ENCODE data around the gene MRPL55. TPM values are rescaled to one million over a fixed set of nuclear protein-coding genes. Genes with fewer than 3 reads are reported as not detected.

MRPL55 gene
- total RNA-seq, 1 donor from 2014 or later = 130 TPM

DNA sequence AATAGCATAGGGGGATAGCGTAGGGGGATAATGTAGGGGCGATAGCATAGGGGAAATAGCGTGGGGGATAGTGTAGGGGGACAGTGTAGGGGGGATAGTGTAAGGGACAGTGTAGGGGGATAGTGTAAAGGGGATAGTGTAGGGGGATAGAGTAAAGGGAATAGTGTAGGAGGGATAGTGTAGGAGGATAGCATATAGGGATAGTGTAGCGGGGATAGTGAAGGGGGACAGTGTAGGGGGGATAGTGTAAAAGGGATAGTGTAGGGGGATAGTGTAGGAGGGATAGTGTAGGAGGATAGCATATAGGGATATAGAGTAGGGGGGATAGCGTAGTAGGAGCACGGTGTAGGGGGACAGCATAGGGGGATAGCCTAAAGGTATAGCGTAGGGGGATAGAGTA lies 40.7 kb downstream of the MRPL55 start:
- H3K4me3 ChIP-seq (ENCODE audit: low read depth, low read length) = no peak overlapping the region
- DNase-seq (ENCODE audit: low read depth) = no peak
- TF ChIP-seq, protein P1, sequence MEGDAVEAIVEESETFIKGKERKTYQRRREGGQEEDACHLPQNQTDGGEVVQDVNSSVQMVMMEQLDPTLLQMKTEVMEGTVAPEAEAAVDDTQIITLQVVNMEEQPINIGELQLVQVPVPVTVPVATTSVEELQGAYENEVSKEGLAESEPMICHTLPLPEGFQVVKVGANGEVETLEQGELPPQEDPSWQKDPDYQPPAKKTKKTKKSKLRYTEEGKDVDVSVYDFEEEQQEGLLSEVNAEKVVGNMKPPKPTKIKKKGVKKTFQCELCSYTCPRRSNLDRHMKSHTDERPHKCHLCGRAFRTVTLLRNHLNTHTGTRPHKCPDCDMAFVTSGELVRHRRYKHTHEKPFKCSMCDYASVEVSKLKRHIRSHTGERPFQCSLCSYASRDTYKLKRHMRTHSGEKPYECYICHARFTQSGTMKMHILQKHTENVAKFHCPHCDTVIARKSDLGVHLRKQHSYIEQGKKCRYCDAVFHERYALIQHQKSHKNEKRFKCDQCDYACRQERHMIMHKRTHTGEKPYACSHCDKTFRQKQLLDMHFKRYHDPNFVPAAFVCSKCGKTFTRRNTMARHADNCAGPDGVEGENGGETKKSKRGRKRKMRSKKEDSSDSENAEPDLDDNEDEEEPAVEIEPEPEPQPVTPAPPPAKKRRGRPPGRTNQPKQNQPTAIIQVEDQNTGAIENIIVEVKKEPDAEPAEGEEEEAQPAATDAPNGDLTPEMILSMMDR (conservative IDR thresholded peaks at IDR 0.05; ENCODE audit: low read depth, low read length) = no peak

DNA sequence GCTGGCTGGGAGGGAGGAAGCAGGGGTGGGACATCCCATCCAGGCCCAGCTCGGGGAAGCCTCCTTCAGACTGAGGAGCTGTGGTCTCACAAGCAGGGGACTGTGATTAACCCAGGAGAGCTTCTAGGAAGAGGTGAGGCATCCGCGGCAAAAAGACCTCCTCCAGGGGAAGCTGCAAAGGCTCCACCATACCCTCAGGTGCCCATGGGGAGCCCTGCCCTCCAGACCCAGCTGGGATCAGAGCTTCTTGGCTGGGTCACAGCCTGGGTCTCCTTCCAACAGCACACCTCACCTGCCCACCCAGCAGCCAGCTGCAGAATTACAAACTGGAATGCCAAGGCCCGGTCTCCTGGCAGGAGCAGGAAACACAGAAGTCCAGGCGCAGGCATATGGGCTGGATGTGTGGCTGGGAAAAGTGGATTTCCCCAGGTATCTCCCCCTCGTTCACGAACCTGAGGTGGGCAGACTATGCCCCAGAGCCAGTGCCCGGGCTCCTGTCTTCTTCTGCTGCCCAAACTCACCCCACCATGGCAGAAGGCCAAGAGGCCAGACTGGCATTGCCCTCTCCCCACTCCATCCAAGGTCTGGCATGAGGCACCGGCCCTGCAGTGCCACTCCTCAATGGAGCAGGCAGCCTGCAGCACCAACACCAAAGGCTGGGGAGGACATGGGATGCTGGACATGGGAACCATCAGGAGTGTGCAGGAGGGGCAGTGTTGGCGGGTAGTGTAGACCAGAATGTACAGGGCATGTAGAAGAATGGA lies 42.0 kb downstream of the MRPL55 start:
- TF ChIP-seq, protein P1 (conservative IDR thresholded peaks at IDR 0.05; ENCODE audit: low read depth, low read length) = no peak
- H3K4me3 ChIP-seq (ENCODE audit: low read depth, low read length) = no peak overlapping the region
- DNase-seq (ENCODE audit: low read depth) = no peak

DNA sequence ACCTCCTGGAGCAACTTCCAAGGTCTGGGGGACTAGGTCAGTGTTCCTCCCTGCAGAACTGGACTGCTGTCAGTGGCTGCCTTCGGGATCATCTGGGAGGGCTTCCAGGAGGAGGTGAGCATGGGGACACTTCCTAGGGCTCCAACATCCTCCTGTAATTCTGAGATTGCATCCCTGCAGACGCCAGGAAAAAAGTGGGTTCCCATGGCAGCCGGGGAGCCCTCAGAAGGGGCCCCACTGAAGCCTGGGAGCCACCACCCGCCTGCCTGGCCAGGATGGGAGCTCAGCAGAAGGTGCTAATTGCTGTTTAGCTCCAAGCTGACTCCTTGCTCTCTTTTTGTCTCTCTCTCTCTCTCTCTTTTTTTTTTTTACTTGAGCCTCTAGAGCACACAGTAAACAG lies 42.7 kb downstream of the MRPL55 start:
- no peak for DNase-seq (ENCODE audit: low read depth)
- TF ChIP-seq, protein P1 (conservative IDR thresholded peaks at IDR 0.05; ENCODE audit: low read depth, low read length) = no peak
- H3K4me3 ChIP-seq (ENCODE audit: low read depth, low read length) = no peak overlapping the region

DNA sequence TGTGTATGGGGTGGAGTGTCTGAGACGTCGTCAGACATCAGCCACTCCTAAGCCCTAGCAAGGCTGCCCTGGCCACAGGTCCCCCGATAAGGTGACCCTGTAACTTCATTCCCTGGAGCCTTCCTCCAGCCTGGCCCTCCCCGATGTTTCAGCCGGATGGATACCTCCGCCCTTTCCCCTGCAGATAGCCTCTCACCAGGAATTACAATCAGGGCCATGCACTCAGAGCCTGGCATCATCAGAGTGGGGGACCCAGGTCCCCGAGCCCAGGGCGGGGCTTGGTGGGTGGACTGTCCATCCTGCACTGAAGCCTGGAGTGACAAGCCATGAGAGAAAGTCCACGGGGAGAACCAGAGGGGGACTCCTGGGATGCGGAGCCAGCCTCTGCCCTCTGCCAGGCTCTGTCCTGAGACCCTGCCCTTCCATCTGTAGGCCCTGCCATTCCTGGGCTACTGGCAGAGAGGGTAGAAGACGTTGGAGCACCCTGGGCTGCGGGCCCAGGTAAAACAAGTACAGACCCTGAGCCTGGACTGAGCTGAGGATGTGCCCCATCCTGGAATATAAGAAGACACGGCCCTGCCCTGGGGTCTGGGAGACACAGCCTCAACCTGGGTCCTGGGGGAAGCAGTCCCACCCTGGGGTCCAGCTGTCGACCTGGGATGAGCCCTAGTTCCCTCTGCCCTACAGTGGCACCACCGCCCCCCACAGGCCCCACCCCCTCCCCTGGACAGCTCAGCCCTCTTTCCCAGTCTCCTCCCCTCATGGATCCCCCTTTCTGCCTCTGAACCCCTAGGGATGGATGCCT lies 43.4 kb downstream of the MRPL55 start:
- no peak for DNase-seq (ENCODE audit: low read depth)
- TF ChIP-seq, protein P1 (conservative IDR thresholded peaks at IDR 0.05; ENCODE audit: low read depth, low read length) = no peak
- no peak overlapping the region for H3K4me3 ChIP-seq (ENCODE audit: low read depth, low read length)

DNA sequence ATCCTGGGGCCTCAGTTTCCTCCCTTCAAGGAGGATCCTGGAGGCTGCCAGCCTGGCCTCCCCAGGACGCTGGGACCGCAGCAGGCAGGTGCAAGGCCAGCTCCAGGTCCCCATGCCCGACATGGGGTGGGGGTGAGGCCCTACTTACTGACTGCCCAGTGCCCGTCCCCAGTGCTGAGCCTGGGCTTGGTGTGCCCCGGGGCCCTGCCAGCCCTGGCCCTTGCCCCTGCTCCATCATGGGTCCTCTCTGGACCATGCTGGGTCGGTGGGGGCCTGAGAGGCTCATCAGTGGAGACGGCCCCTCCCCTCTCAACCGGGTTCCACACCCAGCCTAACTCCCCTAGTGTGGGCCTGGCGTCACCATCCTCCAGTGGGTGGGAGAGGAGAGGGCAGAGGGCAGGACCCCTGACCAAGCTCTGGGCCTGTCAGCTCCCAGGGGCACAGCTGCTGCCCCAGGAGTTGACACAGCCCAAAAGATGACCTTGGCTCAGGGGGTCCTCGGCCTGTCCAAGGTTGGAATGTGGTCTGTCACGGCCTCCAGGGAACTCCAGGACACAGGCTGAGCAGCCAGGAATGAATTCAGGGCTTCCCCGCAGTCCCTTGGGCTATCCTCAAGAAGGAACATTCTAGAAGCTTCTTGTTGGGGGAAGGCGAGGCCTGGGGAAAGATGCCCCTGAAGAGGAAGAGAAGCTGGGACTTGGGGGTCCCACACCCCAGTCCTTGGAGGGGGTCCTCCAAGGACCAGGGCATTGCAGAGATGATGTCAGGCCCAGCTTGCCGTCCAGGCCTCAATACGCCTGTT lies 44.2 kb downstream of the MRPL55 start:
- TF ChIP-seq, protein P1 (conservative IDR thresholded peaks at IDR 0.05; ENCODE audit: low read depth, low read length) = no peak
- no peak for DNase-seq (ENCODE audit: low read depth)
- no peak overlapping the region for H3K4me3 ChIP-seq (ENCODE audit: low read depth, low read length)

DNA sequence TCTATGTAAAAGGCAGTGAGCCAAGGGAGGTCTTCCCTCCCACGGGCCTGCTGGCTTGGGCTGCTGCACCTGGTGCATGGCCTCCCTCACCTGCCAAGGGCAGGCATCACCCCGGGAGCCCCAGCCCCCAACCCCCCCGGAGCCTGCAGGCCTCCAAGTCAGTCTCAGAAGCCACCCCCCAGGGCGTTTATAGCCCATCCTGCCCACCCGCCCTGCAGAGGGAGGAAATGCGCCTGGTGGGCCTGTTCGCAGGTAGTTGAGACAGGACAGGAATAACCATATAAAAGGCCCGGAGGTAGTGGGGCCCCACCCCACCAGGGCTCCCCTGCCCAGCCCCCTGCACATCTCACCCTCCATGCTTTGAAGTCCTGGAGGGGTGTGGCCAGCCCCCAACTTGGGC lies 44.8 kb downstream of the MRPL55 start:
- TF ChIP-seq, protein P1 (conservative IDR thresholded peaks at IDR 0.05; ENCODE audit: low read depth, low read length) = no peak

More for the DNA sequence above, 44.8 kb downstream of the MRPL55 start:
- DNase-seq (ENCODE audit: low read depth) = no peak
- H3K4me3 ChIP-seq (ENCODE audit: low read depth, low read length) = no peak overlapping the region
